Activated T-cell treated with anti-CD3 and anti-CD28 coated beads, Interleukin-2, amount 50 U/mL, for 72 hours (primary cell): ENCODE data around the gene ANKRD18B. TPM values are rescaled to one million over a fixed set of nuclear protein-coding genes. Genes with fewer than 3 reads are reported as not detected.
A peak's percentile ranks its signal among the peaks of the same experiment; 100 is the strongest.
"Not testable (repeated sequence)": the region's sequence is repeated elsewhere in the genome, so short reads cannot be mapped to it uniquely, and the experiment has no call there.

Experiments used
- ATAC-seq, 2 donors: fragments of 150-1000 bp; cut with Tn5 transposase; replicated peaks in 1 of 2; 2 replicates each; pipeline ENCODE4 v1.10.0; 2021; ENCODE audit warnings: moderate library complexity in 2 of 2, mild to moderate bottlenecking in 1 of 2
- DNase-seq, 2 donors: peaks; one replicate each; pipeline ENCODE4 v3.0.0; 2021 to 2022; ENCODE audit warnings: mixed read lengths in 1 of 2
- H3K27ac Mint-ChIP-seq: one replicate; pipeline ENCODE4 v1.8.0; 2022; ENCODE audit warnings: mild to moderate bottlenecking, moderate library complexity, mixed read lengths
- H3K27me3 Mint-ChIP-seq: one replicate; pipeline ENCODE4 v1.8.0; 2022; ENCODE audit warnings: low read depth, mixed read lengths
- H3K36me3 Mint-ChIP-seq, 2 donors: one replicate each; pipeline ENCODE4 v1.8.0; 2022; ENCODE audit warnings: mixed read lengths in 2 of 2, mild to moderate bottlenecking in 1 of 2; ENCODE audit not compliant: insufficient read depth in 2 of 2
- H3K4me1 Mint-ChIP-seq: one replicate; pipeline ENCODE4 v1.8.0; 2022; ENCODE audit warnings: low read depth, mixed read lengths
- H3K4me3 Mint-ChIP-seq, 2 donors: one replicate each; pipeline ENCODE4 v1.8.0; 2022; ENCODE audit warnings: mild to moderate bottlenecking in 2 of 2, mixed read lengths in 2 of 2, moderate library complexity in 2 of 2
- H3K9me3 Mint-ChIP-seq, 2 donors: one replicate each; pipeline ENCODE4 v1.8.0; 2022; ENCODE audit warnings: mixed read lengths in 2 of 2
- total RNA-seq, 2 donors: library from RNA; stranded (reverse); gene quantifications; one replicate each; pipeline ENCODE4 v1.2.3, GENCODE V29; 2022

The ANKRD18B gene
- 1 to 10 TPM in 1 of 2 donors, under 1 TPM in 1; 0.48 to 1.9 TPM for total RNA-seq

GRCh38 chr9:33523397-33524305 is at the start of gene ANKRD18B:
TSS of gene ANKRD18B (plus strand) at chr9:33524251. CDS start at chr9:33524490, 239 bp downstream.
- peaks cover 12% of the 10 kb centered on the region for H3K4me1 Mint-ChIP-seq
- H3K27me3 Mint-ChIP-seq: peaks cover 56% of the 10 kb centered on the region
- H3K27ac Mint-ChIP-seq: peak within 1 kb of the TSS; percentile 18
- ATAC-seq (peak; percentile 99 to 100), DNase-seq (peak; percentile 76 to 77)
- peak within 1 kb of the TSS; percentile 94 to 95 for H3K4me3 Mint-ChIP-seq
- not testable (repeated sequence) for H3K9me3 Mint-ChIP-seq, H3K36me3 Mint-ChIP-seq

- Mint-ChIP-seq H3K9me3 (no peaks in the 10 kb centered on the region), H3K27ac (no peak overlapping the region), H3K27me3 (no peaks in the 10 kb centered on the region), H3K4me3 (peak overlapping the region; percentile 5 to 27), H3K36me3 (peaks cover 6 to 11% of the 10 kb centered on the region in 2 donors), H3K4me1 (peaks cover 32% of the 10 kb centered on the region)
- no peak for ATAC-seq
- DNase-seq: no peak
Observed at GRCh38 chr9:33475357-33475756, 48.7 kb upstream of the ANKRD18B start.

DNA sequence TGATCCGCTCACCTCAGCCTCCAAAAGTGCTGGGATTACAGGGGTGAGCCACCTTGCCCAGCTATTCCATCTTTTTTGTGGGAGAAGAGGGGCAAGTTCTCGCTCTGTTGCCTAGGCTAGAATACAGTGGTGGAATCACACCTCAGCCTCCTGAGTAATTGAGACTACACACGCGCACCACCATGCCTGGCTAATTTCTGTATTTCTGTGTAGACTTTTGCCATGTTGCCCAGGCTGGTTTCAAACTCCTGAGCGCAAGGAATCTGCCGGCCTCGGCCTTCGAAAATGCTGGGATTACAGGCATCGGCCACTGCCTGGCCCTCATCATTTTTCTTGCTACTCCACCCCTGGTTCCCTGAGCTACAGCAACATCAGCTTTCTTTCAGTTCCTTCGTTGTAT is 47.5 kb upstream of the ANKRD18B start:
- H3K36me3 Mint-ChIP-seq: peaks cover 3 to 5% of the 10 kb centered on the region in 2 donors
- H3K4me3 Mint-ChIP-seq: no peak overlapping the region
- no peak overlapping the region for H3K27ac Mint-ChIP-seq
- DNase-seq (no peak), ATAC-seq (no peak)
- H3K27me3 Mint-ChIP-seq: no peaks in the 10 kb centered on the region
- H3K4me1 Mint-ChIP-seq: peaks cover 27% of the 10 kb centered on the region
- H3K9me3 Mint-ChIP-seq: no peaks in the 10 kb centered on the region

DNA sequence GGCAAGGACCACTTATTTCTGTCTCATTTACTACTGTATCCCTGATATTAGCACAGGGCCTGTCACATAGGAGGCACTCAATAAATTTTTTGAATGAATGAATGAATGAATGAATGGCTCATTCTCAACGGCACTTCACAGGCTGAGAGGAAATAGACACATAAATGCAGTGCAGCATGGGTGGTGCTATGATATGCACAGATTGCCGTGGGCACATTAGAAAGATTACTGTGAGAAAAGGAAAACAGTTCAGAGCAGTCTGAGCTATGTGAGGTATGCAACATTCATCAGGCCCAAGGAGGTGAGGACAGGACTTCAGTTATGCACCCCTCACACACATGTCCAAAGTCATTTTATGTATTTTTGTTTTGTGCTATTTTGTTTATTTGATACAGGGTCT is 43.9 kb upstream of the ANKRD18B start:
- Mint-ChIP-seq H3K4me1 (no peaks in the 10 kb centered on the region), H3K27me3 (no peaks in the 10 kb centered on the region), H3K36me3 (no peaks in the 10 kb centered on the region), H3K4me3 (no peak overlapping the region), H3K9me3 (no peaks in the 10 kb centered on the region), H3K27ac (no peak overlapping the region)
- ATAC-seq: no peak
- no peak for DNase-seq

DNA sequence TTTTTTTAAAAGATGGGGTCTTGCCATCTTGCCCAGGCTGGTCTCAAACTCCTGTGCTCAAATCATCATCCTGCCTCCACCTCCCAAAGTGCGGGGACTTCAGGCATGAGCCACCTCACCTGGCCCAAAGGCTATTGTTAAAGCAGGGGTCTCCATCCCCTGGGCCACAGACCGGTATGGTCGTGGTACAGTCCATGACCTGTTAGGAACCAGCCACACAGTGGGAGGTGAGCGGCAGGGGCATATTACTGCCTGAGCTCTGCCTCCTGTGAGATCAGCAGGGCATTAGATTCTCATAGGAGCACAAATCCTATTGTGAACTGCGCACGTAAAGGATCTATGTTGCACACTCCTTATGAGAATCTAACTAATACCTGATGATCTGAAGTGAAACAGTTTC is 43.1 kb upstream of the ANKRD18B start:
- no peaks in the 10 kb centered on the region for H3K4me1 Mint-ChIP-seq
- H3K4me3 Mint-ChIP-seq: no peak overlapping the region
- H3K36me3 Mint-ChIP-seq: no peaks in the 10 kb centered on the region
- no peaks in the 10 kb centered on the region for H3K9me3 Mint-ChIP-seq
- DNase-seq (no peak), ATAC-seq (no peak)
- no peaks in the 10 kb centered on the region for H3K27me3 Mint-ChIP-seq
- no peak overlapping the region for H3K27ac Mint-ChIP-seq

- not testable (repeated sequence) for DNase-seq, H3K36me3 Mint-ChIP-seq, H3K4me3 Mint-ChIP-seq, H3K9me3 Mint-ChIP-seq, H3K4me1 Mint-ChIP-seq, H3K27me3 Mint-ChIP-seq, H3K27ac Mint-ChIP-seq, ATAC-seq
Observed at GRCh38 chr9:33485312-33485711, 38.7 kb upstream of the ANKRD18B start.

DNA sequence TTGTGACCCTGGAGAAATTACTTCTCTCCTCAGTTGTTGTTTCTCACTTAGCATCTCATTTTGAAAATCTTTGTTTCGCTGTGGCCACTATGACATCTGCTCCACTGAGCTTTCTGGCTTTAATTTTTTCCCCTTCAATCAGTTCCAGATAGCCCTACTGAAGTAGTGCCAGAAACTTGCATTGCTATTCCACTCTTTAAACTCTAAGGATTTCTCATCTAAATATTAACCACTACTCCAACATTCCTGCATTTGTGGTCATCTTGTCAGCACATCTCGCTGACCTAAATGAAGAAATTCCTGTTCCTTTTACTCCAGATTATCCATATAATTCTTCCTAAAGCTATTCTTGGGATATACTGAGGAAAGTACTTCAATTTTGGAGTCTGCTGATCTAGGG is 35.0 kb upstream of the ANKRD18B start:
- Mint-ChIP-seq H3K4me3 (no peak overlapping the region), H3K36me3 (no peaks in the 10 kb centered on the region), H3K27me3 (no peaks in the 10 kb centered on the region), H3K4me1 (no peaks in the 10 kb centered on the region), H3K9me3 (no peaks in the 10 kb centered on the region), H3K27ac (no peak overlapping the region)
- no peak for ATAC-seq
- no peak for DNase-seq

DNA sequence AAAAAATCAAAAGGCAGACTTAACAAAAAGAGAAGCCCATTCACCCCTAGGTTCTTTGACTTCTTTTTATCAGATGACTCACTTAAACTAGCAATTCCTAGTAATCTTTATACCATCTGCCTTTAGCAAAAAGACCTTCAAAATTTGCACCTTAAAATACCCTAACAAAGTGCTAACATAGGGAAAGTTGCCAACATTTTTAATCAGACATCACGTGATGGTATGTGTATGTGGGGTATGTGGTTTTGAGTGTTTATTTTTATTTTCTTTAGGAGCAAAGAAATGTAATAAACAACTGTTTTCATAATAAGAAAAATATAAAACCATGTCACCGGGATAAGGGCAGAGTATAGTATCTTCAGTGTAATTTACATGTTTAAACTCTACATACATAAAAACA is 30.2 kb upstream of the ANKRD18B start:
- DNase-seq, H3K4me1 Mint-ChIP-seq, H3K4me3 Mint-ChIP-seq, H3K27me3 Mint-ChIP-seq, ATAC-seq, H3K36me3 Mint-ChIP-seq, H3K9me3 Mint-ChIP-seq, H3K27ac Mint-ChIP-seq: not testable (repeated sequence)

DNA sequence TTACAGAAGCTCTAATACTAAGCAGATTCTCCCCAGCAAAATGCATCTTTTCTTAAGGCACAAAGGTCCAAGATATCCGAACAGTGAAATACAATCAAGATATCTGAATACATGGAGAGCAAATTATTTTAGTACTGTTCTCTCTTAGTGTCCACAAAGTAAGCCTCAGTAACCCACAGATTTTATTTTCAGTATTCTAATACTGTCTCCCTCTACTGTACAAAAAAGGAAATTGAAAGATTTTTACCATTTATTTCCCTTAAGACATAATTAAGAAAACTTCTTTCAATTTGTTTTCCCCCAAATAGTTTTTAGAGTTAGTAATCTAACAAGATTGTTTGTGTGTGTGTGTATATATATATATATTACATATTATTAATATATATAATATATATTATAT is 25.7 kb upstream of the ANKRD18B start:
- Mint-ChIP-seq H3K9me3 (no peaks in the 10 kb centered on the region), H3K36me3 (no peaks in the 10 kb centered on the region), H3K27me3 (no peaks in the 10 kb centered on the region), H3K4me3 (no peak overlapping the region), H3K4me1 (no peaks in the 10 kb centered on the region), H3K27ac (no peak overlapping the region)
- DNase-seq (no peak), ATAC-seq (no peak)

DNA sequence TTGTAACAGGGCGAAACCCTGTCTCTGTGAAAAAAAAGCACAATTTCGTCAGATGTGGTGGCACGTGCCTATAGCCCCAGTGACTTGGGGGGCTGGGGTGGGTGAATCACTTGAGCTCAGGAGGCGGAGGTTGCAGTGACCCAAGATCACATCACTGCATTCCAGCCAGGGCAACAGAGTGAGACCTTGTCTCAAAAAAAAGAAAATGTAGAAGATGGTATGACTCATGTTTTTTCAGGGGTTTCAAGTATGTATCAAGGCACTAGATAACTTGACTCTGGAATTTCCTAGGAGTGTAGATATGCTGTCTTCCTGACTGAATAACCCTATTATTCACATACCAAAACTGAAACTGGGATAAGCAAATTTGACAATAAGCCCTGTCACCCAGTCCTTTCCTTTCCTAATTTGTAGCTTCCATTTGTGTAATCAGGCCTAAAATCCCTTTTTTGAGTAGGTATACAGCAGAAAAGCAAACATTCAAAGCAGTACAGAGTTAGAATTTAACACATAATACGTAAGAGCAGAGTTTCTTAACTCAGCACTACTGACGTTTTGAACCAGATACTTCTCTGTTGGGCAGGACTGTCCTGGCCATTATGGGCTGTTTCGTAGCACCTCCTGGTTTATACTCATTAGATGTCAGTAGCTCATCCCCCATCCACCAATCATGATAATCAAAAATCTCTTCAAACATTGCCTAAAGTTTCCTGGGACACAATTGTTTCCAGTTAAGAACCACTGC is 17.3 kb upstream of the ANKRD18B start:
- Mint-ChIP-seq H3K4me3 (peak overlapping the region in 1 of 2 donors; percentile 49), H3K4me1 (peaks cover 25% of the 10 kb centered on the region), H3K27ac (peak overlapping the region; percentile 52), H3K9me3 (no peaks in the 10 kb centered on the region), H3K36me3 (no peaks in the 10 kb centered on the region), H3K27me3 (no peaks in the 10 kb centered on the region)
- ATAC-seq (peak; percentile 58 to 59), DNase-seq (peak; percentile 21 to 29)

DNA sequence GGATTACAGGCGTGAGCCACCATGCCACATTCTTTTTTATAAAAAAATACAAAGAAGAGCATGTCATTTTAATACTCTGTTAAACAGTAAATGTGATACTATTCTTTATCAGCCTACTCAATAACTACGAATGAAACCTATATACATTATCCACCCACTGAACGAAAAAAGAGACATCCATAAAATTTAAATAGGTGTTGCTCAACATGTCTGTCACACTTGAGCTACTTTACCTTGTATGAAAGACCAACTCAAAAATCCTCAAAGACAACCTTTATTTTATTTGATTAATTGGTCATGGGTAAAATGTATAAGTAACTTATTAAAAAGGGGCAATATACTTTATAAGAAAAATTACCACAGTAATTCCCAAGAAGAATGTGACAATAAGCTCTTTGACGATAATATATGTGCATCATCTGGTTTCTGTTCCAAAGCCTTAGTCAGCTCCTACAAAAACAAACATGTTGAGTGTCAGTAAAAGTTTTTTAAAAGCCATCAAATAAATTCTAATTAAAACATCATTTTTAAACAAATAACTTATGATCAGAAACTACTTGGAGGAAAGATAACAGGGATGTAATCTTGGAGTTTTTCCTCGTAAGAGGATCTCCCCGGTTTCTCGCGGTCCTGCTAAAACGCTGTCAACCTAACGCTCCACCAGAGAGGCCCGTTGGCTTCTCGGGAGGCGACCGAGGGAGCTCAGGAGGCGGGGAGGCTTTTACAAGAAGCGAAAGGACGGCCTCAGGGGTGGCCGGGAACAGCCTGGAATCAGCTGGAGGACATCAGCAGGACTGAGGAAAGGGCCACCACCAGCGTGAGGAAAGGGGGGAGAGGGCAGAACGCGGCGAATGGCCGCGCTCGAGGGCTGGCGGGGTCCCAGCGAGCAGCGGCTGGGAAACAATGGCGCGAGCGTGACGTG is 13.5 kb upstream of the ANKRD18B start:
- peaks cover 25% of the 10 kb centered on the region for H3K4me1 Mint-ChIP-seq
- H3K27ac Mint-ChIP-seq: peak overlapping the region; percentile 99
- H3K4me3 Mint-ChIP-seq: peak overlapping the region; percentile 95 to 96
- DNase-seq (peak; percentile 59 to 65), ATAC-seq (peak; percentile 83 to 86)
- H3K36me3 Mint-ChIP-seq: no peaks in the 10 kb centered on the region
- H3K27me3 Mint-ChIP-seq: peaks cover 12% of the 10 kb centered on the region
- H3K9me3 Mint-ChIP-seq: no peaks in the 10 kb centered on the region

DNA sequence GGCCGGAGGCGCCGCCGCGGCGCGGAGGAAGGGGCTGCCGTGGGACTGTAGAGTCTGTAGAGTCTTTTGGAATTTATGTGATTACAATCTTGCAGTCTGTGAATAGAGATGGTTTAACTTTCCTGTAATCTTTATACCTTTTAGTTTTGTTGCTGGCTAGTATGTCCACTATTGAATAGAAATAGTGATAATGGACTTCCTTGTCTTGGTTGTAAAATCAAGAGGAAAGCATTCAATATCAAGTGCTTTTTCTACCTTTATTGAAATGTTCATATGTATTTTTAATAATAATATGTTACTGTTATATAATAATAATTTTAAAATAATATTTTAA is 12.9 kb upstream of the ANKRD18B start:
- H3K27me3 Mint-ChIP-seq: peaks cover 12% of the 10 kb centered on the region
- H3K36me3 Mint-ChIP-seq, DNase-seq, ATAC-seq, H3K9me3 Mint-ChIP-seq: not testable (repeated sequence)
- H3K4me3 Mint-ChIP-seq: peak overlapping the region; percentile 95 to 96
- H3K4me1 Mint-ChIP-seq: peaks cover 21% of the 10 kb centered on the region
- peak overlapping the region; percentile 99 for H3K27ac Mint-ChIP-seq
